ENCODE measurements around the gene CCT2. TPM values are rescaled to one million over a fixed set of nuclear protein-coding genes. Genes with fewer than 3 reads are reported as not detected.

CCT2 gene
- 164 TPM for polyA plus RNA-seq
- long read RNA-seq, donor 1, transcript CCT2-211 (2 exons, 567 nt) = minor isoform, 7 of 53 reads
- long read RNA-seq, donor 1, transcript CCT2-201 (16 exons, 2,041 nt) = major isoform, 16 of 53 reads
- long read RNA-seq, donor 1, partial matches to known transcripts = 25 of 53 reads
- long read RNA-seq, donor 1, other reads (novel, unspliced or antisense) = 0 of 53 reads
- long read RNA-seq, donor 2, transcript CCT2-211 (2 exons, 567 nt) = minor isoform, 8 of 91 reads
- long read RNA-seq, donor 2, transcript CCT2-201 (16 exons, 2,041 nt) = major isoform, 26 of 91 reads
- long read RNA-seq, donor 2, partial matches to known transcripts = 48 of 91 reads
- long read RNA-seq, donor 2, other reads (novel, unspliced or antisense) = 0 of 91 reads
- long read RNA-seq, donor 3 = 0 reads
- long read RNA-seq, donor 4, partial matches to known transcripts = 0 of 4 reads
- long read RNA-seq, donor 4, other reads (novel, unspliced or antisense) = 0 of 4 reads
- long read RNA-seq, donor 5, transcript CCT2-201 (16 exons, 2,041 nt) = major isoform, 22 of 43 reads
- long read RNA-seq, donor 5, partial matches to known transcripts = 15 of 43 reads
- long read RNA-seq, donor 5, other reads (novel, unspliced or antisense) = 0 of 43 reads
- long read RNA-seq, donor 6, transcript CCT2-211 (2 exons, 567 nt) = minor isoform, 12 of 89 reads
- long read RNA-seq, donor 6, transcript CCT2-201 (16 exons, 2,041 nt) = major isoform, 21 of 89 reads
- long read RNA-seq, donor 6, partial matches to known transcripts = 51 of 89 reads
- long read RNA-seq, donor 6, other reads (novel, unspliced or antisense) = 0 of 89 reads
- long read RNA-seq, donor 7, transcript CCT2-201 (16 exons, 2,041 nt) = major isoform, 10 of 25 reads
- long read RNA-seq, donor 7, transcript CCT2-211 (2 exons, 567 nt) = minor isoform, 5 of 25 reads
- long read RNA-seq, donor 7, partial matches to known transcripts = 5 of 25 reads
- long read RNA-seq, donor 7, other reads (novel, unspliced or antisense) = 0 of 25 reads
- long read RNA-seq, donor 8, transcript CCT2-201 (16 exons, 2,041 nt) = major isoform, 25 of 116 reads
- long read RNA-seq, donor 8, transcript CCT2-211 (2 exons, 567 nt) = minor isoform, 9 of 116 reads
- long read RNA-seq, donor 8, partial matches to known transcripts = 76 of 116 reads
- long read RNA-seq, donor 8, other reads (novel, unspliced or antisense) = 0 of 116 reads
- long read RNA-seq, donor 9, transcript CCT2-201 (16 exons, 2,041 nt) = major isoform, 38 of 118 reads
- long read RNA-seq, donor 9, transcript CCT2-211 (2 exons, 567 nt) = minor isoform, 15 of 118 reads
- long read RNA-seq, donor 9, partial matches to known transcripts = 59 of 118 reads
- long read RNA-seq, donor 9, other reads (novel, unspliced or antisense) = 0 of 118 reads
- long read RNA-seq, donor 10, transcript CCT2-211 (2 exons, 567 nt) = minor isoform, 12 of 81 reads
- long read RNA-seq, donor 10, transcript CCT2-201 (16 exons, 2,041 nt) = major isoform, 28 of 81 reads
- long read RNA-seq, donor 10, partial matches to known transcripts = 34 of 81 reads
- long read RNA-seq, donor 10, other reads (novel, unspliced or antisense) = 0 of 81 reads
- long read RNA-seq, donor 11, transcript CCT2-201 (16 exons, 2,041 nt) = major isoform, 23 of 53 reads
- long read RNA-seq, donor 11, partial matches to known transcripts = 21 of 53 reads
- long read RNA-seq, donor 11, other reads (novel, unspliced or antisense) = 0 of 53 reads

- Histone ChIP-seq H3K27me3 (ENCODE audit: control insufficient read depth, insufficient read depth, low read length) (no peaks in the 10 kb centered on the region), H3K4me3 (ENCODE audit: low read length) (peak within 1 kb of the TSS; percentile 97), H3K36me3 (ENCODE audit: control insufficient read depth, insufficient read depth, low read length) (peaks cover 35% of the 10 kb centered on the region), H3K9me3 (ENCODE audit: control insufficient read depth, low read depth, low read length) (no peaks in the 10 kb centered on the region), H3K27ac (ENCODE audit: low read length) (peak within 1 kb of the TSS; percentile 92), H3K4me1 (ENCODE audit: control insufficient read depth, insufficient read depth, low read length) (no peaks in the 10 kb centered on the region)
- DNase-seq = peak; percentile 97
- no CpG with 5 or more reads among the region's 63 CpGs for WGBS (ENCODE audit: insufficient coverage, low lambda C conversion rate)
Measured at GRCh38 chr12:69585189-69586062, at the start of gene CCT2. Gene CCT2 (plus strand): TSS chr12:69585459. CDS start chr12:69585522, 63 bp downstream.

- Histone ChIP-seq H3K27ac (ENCODE audit: low read length) (no peak overlapping the region), H3K27me3 (ENCODE audit: control insufficient read depth, insufficient read depth, low read length) (no peaks in the 10 kb centered on the region), H3K36me3 (ENCODE audit: control insufficient read depth, insufficient read depth, low read length) (peaks cover 12% of the 10 kb centered on the region), H3K9me3 (ENCODE audit: control insufficient read depth, low read depth, low read length) (peaks cover 6% of the 10 kb centered on the region), H3K4me3 (ENCODE audit: low read length) (no peak overlapping the region), H3K4me1 (ENCODE audit: control insufficient read depth, insufficient read depth, low read length) (no peaks in the 10 kb centered on the region)
- DNase-seq = no peak
- no CpG with 5 or more reads among the region's 2 CpGs for WGBS (ENCODE audit: insufficient coverage, low lambda C conversion rate)
Measured at GRCh38 chr12:69540987-69541386, 44.3 kb upstream of the CCT2 start.

- peaks cover 6% of the 10 kb centered on the region for H3K9me3 ChIP-seq (ENCODE audit: control insufficient read depth, low read depth, low read length)
- no peak overlapping the region for H3K27ac ChIP-seq (ENCODE audit: low read length)
- WGBS (ENCODE audit: insufficient coverage, low lambda C conversion rate) = no CpG with 5 or more reads among the region's 1 CpG
- H3K36me3 ChIP-seq (ENCODE audit: control insufficient read depth, insufficient read depth, low read length) = peaks cover 7% of the 10 kb centered on the region
- H3K4me3 ChIP-seq (ENCODE audit: low read length) = no peak overlapping the region
- H3K4me1 ChIP-seq (ENCODE audit: control insufficient read depth, insufficient read depth, low read length) = no peaks in the 10 kb centered on the region
- no peaks in the 10 kb centered on the region for H3K27me3 ChIP-seq (ENCODE audit: control insufficient read depth, insufficient read depth, low read length)
- DNase-seq = no peak
Measured at GRCh38 chr12:69544087-69544486, 41.2 kb upstream of the CCT2 start.

GRCh38 chr12:69545081-69545480 lies 40.2 kb upstream of the CCT2 start:
- DNase-seq = no peak
- Histone ChIP-seq H3K36me3 (ENCODE audit: control insufficient read depth, insufficient read depth, low read length) (peaks cover 10% of the 10 kb centered on the region), H3K4me3 (ENCODE audit: low read length) (no peak overlapping the region), H3K27ac (ENCODE audit: low read length) (no peak overlapping the region), H3K9me3 (ENCODE audit: control insufficient read depth, low read depth, low read length) (peaks cover 6% of the 10 kb centered on the region), H3K27me3 (ENCODE audit: control insufficient read depth, insufficient read depth, low read length) (no peaks in the 10 kb centered on the region), H3K4me1 (ENCODE audit: control insufficient read depth, insufficient read depth, low read length) (no peaks in the 10 kb centered on the region)
- 100% methylated on average over 1 of the region's 1 CpG for WGBS (ENCODE audit: insufficient coverage, low lambda C conversion rate)

- Histone ChIP-seq H3K4me3 (ENCODE audit: low read length) (no peak overlapping the region), H3K4me1 (ENCODE audit: control insufficient read depth, insufficient read depth, low read length) (no peaks in the 10 kb centered on the region), H3K27me3 (ENCODE audit: control insufficient read depth, insufficient read depth, low read length) (no peaks in the 10 kb centered on the region), H3K36me3 (ENCODE audit: control insufficient read depth, insufficient read depth, low read length) (peaks cover 6% of the 10 kb centered on the region), H3K9me3 (ENCODE audit: control insufficient read depth, low read depth, low read length) (peaks cover 6% of the 10 kb centered on the region), H3K27ac (ENCODE audit: low read length) (no peak overlapping the region)
- WGBS (ENCODE audit: insufficient coverage, low lambda C conversion rate) = 100% methylated on average over 2 of the region's 7 CpGs
- no peak for DNase-seq
Measured at GRCh38 chr12:69546693-69547438, 38.4 kb upstream of the CCT2 start.

- Histone ChIP-seq H3K4me1 (ENCODE audit: control insufficient read depth, insufficient read depth, low read length) (no peaks in the 10 kb centered on the region), H3K36me3 (ENCODE audit: control insufficient read depth, insufficient read depth, low read length) (peaks cover 4% of the 10 kb centered on the region), H3K27ac (ENCODE audit: low read length) (no peak overlapping the region), H3K9me3 (ENCODE audit: control insufficient read depth, low read depth, low read length) (peaks cover 6% of the 10 kb centered on the region), H3K27me3 (ENCODE audit: control insufficient read depth, insufficient read depth, low read length) (no peaks in the 10 kb centered on the region), H3K4me3 (ENCODE audit: low read length) (no peak overlapping the region)
- no peak for DNase-seq
Measured at GRCh38 chr12:69548687-69549086, 36.6 kb upstream of the CCT2 start.

GRCh38 chr12:69550569-69551350 lies 34.5 kb upstream of the CCT2 start:
- WGBS (ENCODE audit: insufficient coverage, low lambda C conversion rate) = 100% methylated on average over 1 of the region's 8 CpGs
- Histone ChIP-seq H3K36me3 (ENCODE audit: control insufficient read depth, insufficient read depth, low read length) (peaks cover 4% of the 10 kb centered on the region), H3K9me3 (ENCODE audit: control insufficient read depth, low read depth, low read length) (no peaks in the 10 kb centered on the region), H3K27ac (ENCODE audit: low read length) (no peak overlapping the region), H3K27me3 (ENCODE audit: control insufficient read depth, insufficient read depth, low read length) (no peaks in the 10 kb centered on the region), H3K4me1 (ENCODE audit: control insufficient read depth, insufficient read depth, low read length) (no peaks in the 10 kb centered on the region), H3K4me3 (ENCODE audit: low read length) (no peak overlapping the region)
- no peak for DNase-seq

- 0% methylated on average over 1 of the region's 2 CpGs for WGBS (ENCODE audit: insufficient coverage, low lambda C conversion rate)
- peak in 1 of 2 donors; percentile 35 for DNase-seq
Measured at GRCh38 chr12:69553628-69554248, 31.5 kb upstream of the CCT2 start.

More at GRCh38 chr12:69553628-69554248, 31.5 kb upstream of the CCT2 start:
- H3K4me1 ChIP-seq (ENCODE audit: control insufficient read depth, insufficient read depth, low read length) = no peaks in the 10 kb centered on the region
- H3K36me3 ChIP-seq (ENCODE audit: control insufficient read depth, insufficient read depth, low read length) = peaks cover 4% of the 10 kb centered on the region
- no peak overlapping the region for H3K4me3 ChIP-seq (ENCODE audit: low read length)
- peaks cover 3% of the 10 kb centered on the region for H3K9me3 ChIP-seq (ENCODE audit: control insufficient read depth, low read depth, low read length)
- H3K27ac ChIP-seq (ENCODE audit: low read length) = no peak overlapping the region
- no peaks in the 10 kb centered on the region for H3K27me3 ChIP-seq (ENCODE audit: control insufficient read depth, insufficient read depth, low read length)

All from large intestine (tissue), 12 donors.